ENCODE results near the gene APOO.

GRCh38 chrX:23879380-23880090 is 28.2 kb downstream of the APOO start:
- TF ChIP-seq POLR2AphosphoS5 (IDR thresholded peaks at IDR 0.05) (no peak), CTCF (IDR thresholded peaks at IDR 0.05 in 8 of 11, conservative IDR thresholded peaks at IDR 0.05 in 3 of 11) (no peak), POLR2A (IDR thresholded peaks at IDR 0.05) (no peak)

Data from spleen (tissue), 7 donors.